ENCODE results near the gene ITSN2.

ITSN2 gene

DNA sequence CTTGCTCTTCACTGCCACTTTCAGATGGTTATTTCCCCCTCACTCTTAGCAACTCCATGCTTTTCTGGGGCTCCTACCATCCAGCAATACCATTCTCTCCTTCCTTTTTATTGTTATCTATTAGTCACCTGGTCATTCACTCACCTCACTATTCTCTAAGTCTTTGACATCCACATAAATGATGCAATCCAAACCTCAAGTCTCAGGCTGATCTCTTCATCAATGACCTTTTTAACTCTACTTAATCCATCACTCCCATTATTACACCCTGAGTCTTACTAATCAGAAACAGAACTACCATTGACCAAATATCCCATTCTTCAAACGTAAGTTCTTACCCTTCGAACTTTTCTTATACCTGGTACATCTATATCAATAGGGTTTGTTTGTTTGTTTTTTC is 79.7 kb downstream of the ITSN2 start:
- Mint-ChIP-seq H3K9me3 (no peaks in the 10 kb centered on the region), H3K27me3 (no peaks in the 10 kb centered on the region), H3K27ac (no peak overlapping the region), H3K4me3 (no peak overlapping the region), H3K36me3 (ENCODE audit: low read depth) (peaks cover 33% of the 10 kb centered on the region), H3K4me1 (ENCODE audit: low read depth) (no peaks in the 10 kb centered on the region)
- no peak for DNase-seq

DNA sequence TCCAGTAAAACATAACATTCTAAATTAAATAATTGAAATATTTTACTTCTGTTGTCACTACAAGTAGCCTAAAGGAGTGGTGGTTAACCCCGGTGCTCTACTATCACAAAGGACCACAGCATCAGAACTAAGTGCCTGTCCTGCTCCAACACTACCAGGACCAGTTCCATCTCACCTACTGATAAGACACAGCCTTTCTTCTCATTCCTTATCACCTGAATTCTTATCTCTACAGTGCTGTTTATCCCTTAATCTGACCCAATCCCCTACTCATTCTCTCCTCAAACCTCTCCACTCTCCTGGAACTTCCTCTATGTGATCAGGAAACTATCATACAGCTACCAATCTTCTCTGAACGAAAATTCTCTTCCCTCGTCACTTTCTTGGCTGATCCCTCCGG is 80.2 kb downstream of the ITSN2 start:
- DNase-seq = no peak
- Mint-ChIP-seq H3K4me3 (no peak overlapping the region), H3K36me3 (ENCODE audit: low read depth) (peaks cover 31% of the 10 kb centered on the region), H3K27ac (no peak overlapping the region), H3K27me3 (no peaks in the 10 kb centered on the region), H3K9me3 (no peaks in the 10 kb centered on the region), H3K4me1 (ENCODE audit: low read depth) (no peaks in the 10 kb centered on the region)

- Mint-ChIP-seq H3K27me3 (no peaks in the 10 kb centered on the region), H3K4me1 (ENCODE audit: low read depth) (no peaks in the 10 kb centered on the region), H3K9me3 (no peaks in the 10 kb centered on the region), H3K4me3 (no peak overlapping the region), H3K36me3 (ENCODE audit: low read depth) (peaks cover 54% of the 10 kb centered on the region), H3K27ac (no peak overlapping the region)
- DNase-seq = no peak
Observed at GRCh38 chr2:24276349-24276899, 83.9 kb downstream of the ITSN2 start.

GRCh38 chr2:24274809-24275208 is 85.5 kb downstream of the ITSN2 start:
- no peak for DNase-seq
- H3K27ac Mint-ChIP-seq = no peak overlapping the region
- no peaks in the 10 kb centered on the region for H3K9me3 Mint-ChIP-seq
- H3K4me3 Mint-ChIP-seq = no peak overlapping the region
- peaks cover 66% of the 10 kb centered on the region for H3K36me3 Mint-ChIP-seq (ENCODE audit: low read depth)
- no peaks in the 10 kb centered on the region for H3K27me3 Mint-ChIP-seq
- peaks cover 2% of the 10 kb centered on the region for H3K4me1 Mint-ChIP-seq (ENCODE audit: low read depth)

DNA sequence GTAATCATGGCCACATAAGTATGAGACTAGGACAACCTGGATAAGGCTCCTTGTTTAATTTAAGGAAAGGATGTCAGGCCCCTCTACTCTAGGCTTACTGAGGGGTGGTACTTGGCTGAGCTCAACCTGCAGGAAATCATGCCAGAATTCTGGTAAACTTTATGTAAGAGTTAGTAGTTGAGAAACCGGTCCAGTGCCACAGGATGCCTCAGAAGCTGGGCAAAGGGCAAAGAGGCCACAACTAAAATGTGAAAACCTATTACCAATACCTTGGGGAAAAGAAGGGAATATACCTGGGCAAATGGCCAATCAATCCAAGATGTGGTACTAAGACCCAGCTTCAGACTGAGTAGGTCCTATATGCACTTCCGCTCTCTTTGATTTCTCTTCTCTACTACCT is 86.7 kb downstream of the ITSN2 start:
- Mint-ChIP-seq H3K27me3 (no peaks in the 10 kb centered on the region), H3K4me1 (ENCODE audit: low read depth) (peaks cover 10% of the 10 kb centered on the region), H3K36me3 (ENCODE audit: low read depth) (peaks cover 73% of the 10 kb centered on the region), H3K9me3 (no peaks in the 10 kb centered on the region), H3K27ac (no peak overlapping the region), H3K4me3 (no peak overlapping the region)
- no peak for DNase-seq

- no peaks in the 10 kb centered on the region for H3K9me3 Mint-ChIP-seq
- H3K4me3 Mint-ChIP-seq = no peak overlapping the region
- DNase-seq = no peak
- H3K36me3 Mint-ChIP-seq (ENCODE audit: low read depth) = peaks cover 73% of the 10 kb centered on the region
- peaks cover 10% of the 10 kb centered on the region for H3K4me1 Mint-ChIP-seq (ENCODE audit: low read depth)
- no peaks in the 10 kb centered on the region for H3K27me3 Mint-ChIP-seq
- H3K27ac Mint-ChIP-seq = peak overlapping the region; percentile 49
Observed at GRCh38 chr2:24272907-24273306, 87.4 kb downstream of the ITSN2 start.

DNA sequence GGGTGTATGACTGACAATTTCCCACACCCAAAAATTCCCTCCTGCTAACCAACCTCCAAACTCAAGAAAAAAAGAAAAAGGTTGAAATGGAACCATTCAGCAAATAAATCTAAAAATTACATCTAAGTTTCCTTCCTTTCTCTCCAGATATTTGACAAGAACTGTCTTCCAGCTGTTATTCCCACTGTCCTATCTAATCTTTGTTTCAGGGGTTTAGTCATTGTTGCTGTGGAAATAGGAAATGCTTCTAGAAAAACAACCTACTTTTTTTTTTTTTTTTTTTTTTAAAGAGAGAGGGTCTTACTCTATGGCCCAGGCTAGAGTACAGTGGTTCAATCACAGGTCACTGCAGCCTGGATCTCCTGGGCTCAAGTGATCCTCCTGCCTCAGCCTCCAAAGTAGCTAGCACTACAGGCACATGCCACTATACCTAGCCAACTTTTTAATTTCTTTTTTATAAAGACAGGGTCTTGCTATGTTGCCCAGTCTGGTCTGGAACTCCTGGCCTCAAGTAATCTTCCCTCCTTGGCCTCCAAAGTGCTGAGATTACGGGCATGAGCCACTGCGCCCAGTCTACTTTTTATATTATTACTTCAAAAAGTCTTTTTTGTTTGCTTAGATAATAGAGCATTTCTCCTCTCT is 88.1 kb downstream of the ITSN2 start:
- Mint-ChIP-seq H3K4me1 (ENCODE audit: low read depth) (peaks cover 10% of the 10 kb centered on the region), H3K27me3 (no peaks in the 10 kb centered on the region), H3K9me3 (no peaks in the 10 kb centered on the region), H3K27ac (no peak overlapping the region), H3K4me3 (no peak overlapping the region), H3K36me3 (ENCODE audit: low read depth) (peaks cover 78% of the 10 kb centered on the region)
- no peak for DNase-seq

DNA sequence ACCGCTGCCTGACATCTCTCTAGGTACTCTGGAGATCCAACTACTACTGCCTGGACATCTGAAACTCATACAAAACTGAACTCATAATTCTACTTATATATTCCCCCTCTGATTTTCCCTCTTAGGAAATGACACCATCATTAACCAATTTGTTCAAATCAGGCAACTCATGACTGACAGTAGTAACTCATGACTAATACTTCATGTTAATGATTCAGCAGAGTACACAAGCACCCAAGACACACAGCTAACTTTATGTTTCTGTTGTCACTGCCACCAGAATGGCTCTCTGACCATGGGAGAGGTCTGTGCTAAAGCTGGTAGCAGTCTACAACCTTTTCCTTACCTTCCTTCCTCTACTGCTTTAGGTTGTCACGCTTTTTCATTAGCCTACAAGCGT is 91.1 kb downstream of the ITSN2 start:
- peaks cover 10% of the 10 kb centered on the region for H3K4me1 Mint-ChIP-seq (ENCODE audit: low read depth)
- DNase-seq = no peak
- H3K27ac Mint-ChIP-seq = peak overlapping the region; percentile 47
- H3K4me3 Mint-ChIP-seq = no peak overlapping the region
- H3K9me3 Mint-ChIP-seq = no peaks in the 10 kb centered on the region
- peaks cover 85% of the 10 kb centered on the region for H3K36me3 Mint-ChIP-seq (ENCODE audit: low read depth)
- H3K27me3 Mint-ChIP-seq = no peaks in the 10 kb centered on the region

- Mint-ChIP-seq H3K4me1 (ENCODE audit: low read depth) (peaks cover 27% of the 10 kb centered on the region), H3K4me3 (no peak overlapping the region), H3K27me3 (no peaks in the 10 kb centered on the region), H3K9me3 (no peaks in the 10 kb centered on the region), H3K27ac (no peak overlapping the region), H3K36me3 (ENCODE audit: low read depth) (peaks cover 73% of the 10 kb centered on the region)
- DNase-seq = no peak
Observed at GRCh38 chr2:24265212-24265611, 95.1 kb downstream of the ITSN2 start.

- H3K27me3 Mint-ChIP-seq = no peaks in the 10 kb centered on the region
- no peak for DNase-seq
- peaks cover 17% of the 10 kb centered on the region for H3K4me1 Mint-ChIP-seq (ENCODE audit: low read depth)
- H3K9me3 Mint-ChIP-seq = no peaks in the 10 kb centered on the region
- no peak overlapping the region for H3K4me3 Mint-ChIP-seq
- peak overlapping the region; percentile 39 for H3K27ac Mint-ChIP-seq
- H3K36me3 Mint-ChIP-seq (ENCODE audit: low read depth) = peaks cover 53% of the 10 kb centered on the region
Observed at GRCh38 chr2:24262421-24262970, 97.8 kb downstream of the ITSN2 start.

- no peaks in the 10 kb centered on the region for H3K27me3 Mint-ChIP-seq
- no peaks in the 10 kb centered on the region for H3K9me3 Mint-ChIP-seq
- peak overlapping the region; percentile 77 for H3K27ac Mint-ChIP-seq
- peaks cover 52% of the 10 kb centered on the region for H3K36me3 Mint-ChIP-seq (ENCODE audit: low read depth)
- H3K4me3 Mint-ChIP-seq = no peak overlapping the region
- DNase-seq = no peak
- peaks cover 17% of the 10 kb centered on the region for H3K4me1 Mint-ChIP-seq (ENCODE audit: low read depth)
Observed at GRCh38 chr2:24261441-24261840, 98.9 kb downstream of the ITSN2 start.

- Mint-ChIP-seq H3K36me3 (ENCODE audit: low read depth) (peaks cover 45% of the 10 kb centered on the region), H3K4me1 (ENCODE audit: low read depth) (peaks cover 17% of the 10 kb centered on the region), H3K9me3 (no peaks in the 10 kb centered on the region), H3K4me3 (no peak overlapping the region), H3K27me3 (no peaks in the 10 kb centered on the region), H3K27ac (no peak overlapping the region)
- DNase-seq = no peak
Observed at GRCh38 chr2:24259316-24259715, 101.0 kb downstream of the ITSN2 start.

GRCh38 chr2:24258718-24259117 is 101.6 kb downstream of the ITSN2 start:
- Mint-ChIP-seq H3K27me3 (no peaks in the 10 kb centered on the region), H3K9me3 (no peaks in the 10 kb centered on the region), H3K27ac (no peak overlapping the region), H3K4me1 (ENCODE audit: low read depth) (peaks cover 17% of the 10 kb centered on the region), H3K4me3 (no peak overlapping the region), H3K36me3 (ENCODE audit: low read depth) (peaks cover 47% of the 10 kb centered on the region)
- DNase-seq = no peak

DNA sequence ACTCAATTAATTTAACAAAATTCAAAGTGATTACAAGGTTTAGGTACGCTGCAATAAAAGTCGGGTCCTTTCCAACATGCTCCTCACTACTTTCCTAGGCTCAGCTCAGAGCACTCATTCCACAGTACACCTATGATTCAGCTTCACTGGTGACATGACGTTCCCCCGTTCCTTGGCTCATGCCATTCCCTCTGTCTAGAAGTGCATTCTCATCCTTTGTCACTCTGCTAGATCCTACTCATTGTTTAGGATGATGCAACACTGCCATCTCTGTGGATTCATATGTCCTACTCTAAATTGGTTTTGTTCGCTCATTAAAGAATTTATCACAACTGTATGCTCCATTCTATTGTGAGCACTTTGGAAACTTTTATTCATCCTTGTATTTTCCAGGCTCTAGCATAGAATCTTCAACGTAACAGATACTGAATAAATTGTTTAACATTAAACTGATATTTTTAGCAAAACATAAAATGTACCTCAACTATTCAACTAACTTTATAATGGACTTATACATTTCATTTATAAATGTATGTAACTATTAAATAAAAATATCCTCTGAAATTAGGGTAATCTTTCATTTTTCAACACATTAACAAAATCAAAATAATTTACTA is 106.9 kb downstream of the ITSN2 start:
- H3K36me3 Mint-ChIP-seq (ENCODE audit: low read depth) = peaks cover 73% of the 10 kb centered on the region
- DNase-seq = no peak
- no peak overlapping the region for H3K4me3 Mint-ChIP-seq
- H3K27ac Mint-ChIP-seq = no peak overlapping the region
- H3K27me3 Mint-ChIP-seq = no peaks in the 10 kb centered on the region
- H3K9me3 Mint-ChIP-seq = no peaks in the 10 kb centered on the region
- no peaks in the 10 kb centered on the region for H3K4me1 Mint-ChIP-seq (ENCODE audit: low read depth)

GRCh38 chr2:24247592-24247991 is 112.7 kb downstream of the ITSN2 start:
- H3K36me3 Mint-ChIP-seq (ENCODE audit: low read depth) = peaks cover 85% of the 10 kb centered on the region
- no peaks in the 10 kb centered on the region for H3K27me3 Mint-ChIP-seq
- DNase-seq = no peak
- no peak overlapping the region for H3K27ac Mint-ChIP-seq
- H3K9me3 Mint-ChIP-seq = no peaks in the 10 kb centered on the region
- H3K4me1 Mint-ChIP-seq (ENCODE audit: low read depth) = no peaks in the 10 kb centered on the region
- H3K4me3 Mint-ChIP-seq = no peak overlapping the region

Measured in activated T-cell treated with anti-CD3 and anti-CD28 coated beads, Interleukin-2, amount 50 U/mL, for 24 hours (primary cell).